ENCODE measurements around the gene TMEM214.

TMEM214 gene

GRCh38 chr2:26997394-26997793 lies 35.4 kb upstream of the TMEM214 start:
- DNase-seq (ENCODE audit: low spot score): no peak
- no peaks in the 10 kb centered on the region for H3K36me3 ChIP-seq (ENCODE audit: low read depth)
- TF ChIP-seq, protein P1, sequence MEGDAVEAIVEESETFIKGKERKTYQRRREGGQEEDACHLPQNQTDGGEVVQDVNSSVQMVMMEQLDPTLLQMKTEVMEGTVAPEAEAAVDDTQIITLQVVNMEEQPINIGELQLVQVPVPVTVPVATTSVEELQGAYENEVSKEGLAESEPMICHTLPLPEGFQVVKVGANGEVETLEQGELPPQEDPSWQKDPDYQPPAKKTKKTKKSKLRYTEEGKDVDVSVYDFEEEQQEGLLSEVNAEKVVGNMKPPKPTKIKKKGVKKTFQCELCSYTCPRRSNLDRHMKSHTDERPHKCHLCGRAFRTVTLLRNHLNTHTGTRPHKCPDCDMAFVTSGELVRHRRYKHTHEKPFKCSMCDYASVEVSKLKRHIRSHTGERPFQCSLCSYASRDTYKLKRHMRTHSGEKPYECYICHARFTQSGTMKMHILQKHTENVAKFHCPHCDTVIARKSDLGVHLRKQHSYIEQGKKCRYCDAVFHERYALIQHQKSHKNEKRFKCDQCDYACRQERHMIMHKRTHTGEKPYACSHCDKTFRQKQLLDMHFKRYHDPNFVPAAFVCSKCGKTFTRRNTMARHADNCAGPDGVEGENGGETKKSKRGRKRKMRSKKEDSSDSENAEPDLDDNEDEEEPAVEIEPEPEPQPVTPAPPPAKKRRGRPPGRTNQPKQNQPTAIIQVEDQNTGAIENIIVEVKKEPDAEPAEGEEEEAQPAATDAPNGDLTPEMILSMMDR (IDR thresholded peaks at IDR 0.05; ENCODE audit: poor library complexity, severe bottlenecking): no peak

DNA sequence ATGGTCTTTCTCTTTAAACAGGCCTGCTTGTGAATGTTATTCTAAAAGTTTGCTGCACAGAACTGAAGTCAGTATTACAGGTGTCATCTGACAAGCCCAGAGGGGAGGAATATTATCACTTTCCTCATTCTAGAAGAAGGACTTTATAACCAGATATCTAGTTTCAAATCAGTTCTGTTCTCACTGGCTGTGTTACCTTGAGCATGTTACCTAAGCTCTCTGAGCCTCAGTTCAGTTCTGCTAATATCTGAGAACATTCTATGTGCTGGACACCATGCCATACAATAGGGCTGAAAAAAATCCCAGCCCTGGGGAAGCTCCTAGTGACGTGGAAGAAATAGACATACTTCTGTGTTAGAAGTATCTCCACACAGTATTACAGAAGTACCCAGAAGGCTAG lies 34.4 kb upstream of the TMEM214 start:
- no peaks in the 10 kb centered on the region for H3K36me3 ChIP-seq (ENCODE audit: low read depth)
- DNase-seq (ENCODE audit: low spot score) (no peak), ATAC-seq (ENCODE audit: low read depth) (no peak)
- no peaks in the 10 kb centered on the region for H3K9me3 ChIP-seq (ENCODE audit: severe bottlenecking)
- no peaks in the 10 kb centered on the region for H3K27me3 ChIP-seq (ENCODE audit: insufficient read depth, poor library complexity, severe bottlenecking)
- H3K4me3 ChIP-seq (ENCODE audit: severe bottlenecking): no peak overlapping the region
- TF ChIP-seq, protein P1 (IDR thresholded peaks at IDR 0.05; ENCODE audit: poor library complexity, severe bottlenecking): no peak
- no peak overlapping the region for H3K27ac ChIP-seq (ENCODE audit: poor library complexity, severe bottlenecking)
- H3K4me1 ChIP-seq (ENCODE audit: insufficient read depth, poor library complexity, severe bottlenecking): no peaks in the 10 kb centered on the region

More at GRCh38 chr2:26997394-26997793, 35.4 kb upstream of the TMEM214 start:
- no peak overlapping the region for H3K4me3 ChIP-seq (ENCODE audit: severe bottlenecking)
- no peak overlapping the region for H3K27ac ChIP-seq (ENCODE audit: poor library complexity, severe bottlenecking)
- no peaks in the 10 kb centered on the region for H3K9me3 ChIP-seq (ENCODE audit: severe bottlenecking)
- H3K27me3 ChIP-seq (ENCODE audit: insufficient read depth, poor library complexity, severe bottlenecking): no peaks in the 10 kb centered on the region
- no peaks in the 10 kb centered on the region for H3K4me1 ChIP-seq (ENCODE audit: insufficient read depth, poor library complexity, severe bottlenecking)
- no peak for ATAC-seq (ENCODE audit: low read depth)

DNA sequence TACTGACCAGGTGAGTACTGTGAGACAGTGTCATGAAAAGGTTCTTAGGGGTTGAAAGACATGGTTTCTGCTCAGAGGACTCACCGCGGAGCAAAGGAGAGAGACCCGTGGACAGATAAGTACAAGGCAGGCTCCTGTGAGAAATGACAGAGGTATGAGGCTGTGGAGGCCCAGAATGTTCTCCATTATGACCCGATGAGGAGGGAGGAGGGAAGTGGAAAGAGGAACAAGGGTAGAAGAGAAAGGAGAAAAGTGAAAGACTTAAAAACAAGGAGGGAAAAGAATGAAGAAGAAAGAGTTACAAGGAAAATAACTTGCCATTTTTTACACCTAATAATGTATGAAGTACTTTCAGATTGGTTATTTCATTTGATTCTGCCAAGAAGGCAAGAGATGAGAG lies 32.5 kb upstream of the TMEM214 start:
- TF ChIP-seq, protein P1 (IDR thresholded peaks at IDR 0.05; ENCODE audit: poor library complexity, severe bottlenecking): no peak
- Histone ChIP-seq H3K27me3 (ENCODE audit: insufficient read depth, poor library complexity, severe bottlenecking) (no peaks in the 10 kb centered on the region), H3K4me1 (ENCODE audit: insufficient read depth, poor library complexity, severe bottlenecking) (no peaks in the 10 kb centered on the region), H3K9me3 (ENCODE audit: severe bottlenecking) (no peaks in the 10 kb centered on the region), H3K36me3 (ENCODE audit: low read depth) (no peaks in the 10 kb centered on the region), H3K27ac (ENCODE audit: poor library complexity, severe bottlenecking) (no peak overlapping the region), H3K4me3 (ENCODE audit: severe bottlenecking) (no peak overlapping the region)
- ATAC-seq (ENCODE audit: low read depth): no peak
- no peak for DNase-seq (ENCODE audit: low spot score)

GRCh38 chr2:27000995-27001394 lies 31.8 kb upstream of the TMEM214 start:
- Histone ChIP-seq H3K27ac (ENCODE audit: poor library complexity, severe bottlenecking) (no peak overlapping the region), H3K4me1 (ENCODE audit: insufficient read depth, poor library complexity, severe bottlenecking) (no peaks in the 10 kb centered on the region), H3K27me3 (ENCODE audit: insufficient read depth, poor library complexity, severe bottlenecking) (no peaks in the 10 kb centered on the region), H3K9me3 (ENCODE audit: severe bottlenecking) (no peaks in the 10 kb centered on the region), H3K36me3 (ENCODE audit: low read depth) (no peaks in the 10 kb centered on the region), H3K4me3 (ENCODE audit: severe bottlenecking) (no peak overlapping the region)
- DNase-seq (ENCODE audit: low spot score) (no peak), ATAC-seq (ENCODE audit: low read depth) (no peak)
- TF ChIP-seq, protein P1 (IDR thresholded peaks at IDR 0.05; ENCODE audit: poor library complexity, severe bottlenecking): no peak

- Histone ChIP-seq H3K27me3 (ENCODE audit: insufficient read depth, poor library complexity, severe bottlenecking) (no peaks in the 10 kb centered on the region), H3K9me3 (ENCODE audit: severe bottlenecking) (no peaks in the 10 kb centered on the region), H3K27ac (ENCODE audit: poor library complexity, severe bottlenecking) (no peak overlapping the region), H3K4me1 (ENCODE audit: insufficient read depth, poor library complexity, severe bottlenecking) (no peaks in the 10 kb centered on the region), H3K36me3 (ENCODE audit: low read depth) (no peaks in the 10 kb centered on the region), H3K4me3 (ENCODE audit: severe bottlenecking) (no peak overlapping the region)
- DNase-seq (ENCODE audit: low spot score) (no peak), ATAC-seq (ENCODE audit: low read depth) (no peak)
- TF ChIP-seq, protein P1 (IDR thresholded peaks at IDR 0.05; ENCODE audit: poor library complexity, severe bottlenecking): no peak
These were observed 30.8 kb upstream of the TMEM214 start for GRCh38 chr2:27001950-27002349.
